GM12801 (cell line): ENCODE data around the gene MACROD1.

Source experiments
- CTCF ChIP-seq: IDR thresholded peaks from one replicate; pipeline ENCODE4 v1.5.1; 2011; ENCODE audit warnings: control low read depth; ENCODE audit not compliant: insufficient read length; ENCODE audit errors: extremely low read depth

Gene MACROD1

GRCh38 chr11:64023712-64024710, 141.9 kb downstream of the MACROD1 start:
- TF ChIP-seq CTCF, result no peak

GRCh38 chr11:64022125-64022784, 143.7 kb downstream of the MACROD1 start:
- no peak for TF ChIP-seq CTCF

GRCh38 chr11:64021757-64022093, 144.2 kb downstream of the MACROD1 start:
- TF ChIP-seq CTCF, result no peak

GRCh38 chr11:64020976-64021756, 144.7 kb downstream of the MACROD1 start:
- TF ChIP-seq CTCF, result no peak

GRCh38 chr11:64019106-64020037, 146.5 kb downstream of the MACROD1 start:
- TF ChIP-seq CTCF, result no peak

- TF ChIP-seq CTCF, result no peak
Measured at GRCh38 chr11:64018310-64018709, 147.6 kb downstream of the MACROD1 start.
